ENCODE data around the gene NET1. TPM values are rescaled to one million over a fixed set of nuclear protein-coding genes. Genes with fewer than 3 reads are reported as not detected.

NET1 gene
- polyA plus RNA-seq (2013, experiment 1 of 2) = 41.6 TPM
- polyA plus RNA-seq (2013, experiment 2 of 2) = 45.3 TPM

GRCh38 chr10:5412277-5412941 is at the start of gene NET1:
TSS of gene NET1 (plus strand) at chr10:5412557. CDS start at chr10:5412693, 136 bp downstream.
- Histone ChIP-seq H3K4me1 (ENCODE audit: insufficient read depth, low read length) (peaks cover 36% of the 10 kb centered on the region), H3K27ac (ENCODE audit: low read depth, low read length) (peak within 1 kb of the TSS; percentile 79), H3K27me3 (ENCODE audit: insufficient read depth, low read length) (no peaks in the 10 kb centered on the region), H3K36me3 (ENCODE audit: insufficient read depth, low read length) (no peaks in the 10 kb centered on the region), H3K4me3 (ENCODE audit: low read length) (peak within 1 kb of the TSS; percentile 85), H3K9me3 (ENCODE audit: insufficient read depth, low read depth, low read length) (peaks cover under 1% of the 10 kb centered on the region; the same call in 1 of the 2 replicates), H3K9ac (ENCODE audit: low read depth, low read length) (peak within 1 kb of the TSS; percentile 85)
- under 1% methylated on average over 47 of the region's 48 CpGs for WGBS

DNA sequence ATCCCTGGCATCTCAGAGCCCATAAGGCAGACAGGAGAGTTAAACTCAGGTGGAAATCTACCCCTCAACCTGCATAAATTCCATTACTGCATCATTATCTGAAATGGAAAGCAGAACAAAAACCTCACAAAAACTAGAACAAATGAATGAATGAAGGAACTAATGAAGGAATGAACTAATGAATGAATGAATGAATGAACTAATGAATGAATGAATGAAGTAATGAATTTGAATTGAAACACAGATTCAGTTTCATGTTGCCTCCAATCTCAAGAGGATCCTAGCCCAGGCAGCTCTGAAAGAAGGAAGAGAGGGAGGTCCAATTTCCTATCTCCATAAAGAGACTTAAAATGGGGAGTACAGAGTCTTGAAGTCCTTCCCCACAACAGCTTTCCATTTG is 49.5 kb upstream of the NET1 start:
- no peaks in the 10 kb centered on the region for H3K9me3 ChIP-seq (ENCODE audit: insufficient read depth, low read depth, low read length)

GRCh38 chr10:5364374-5364773 is 48.0 kb upstream of the NET1 start:
- Histone ChIP-seq H3K4me3 (ENCODE audit: low read length) (no peak overlapping the region), H3K36me3 (ENCODE audit: insufficient read depth, low read length) (no peaks in the 10 kb centered on the region), H3K9ac (ENCODE audit: low read depth, low read length) (no peak overlapping the region), H3K27me3 (ENCODE audit: insufficient read depth, low read length) (no peaks in the 10 kb centered on the region), H3K27ac (ENCODE audit: low read depth, low read length) (no peak overlapping the region), H3K4me1 (ENCODE audit: insufficient read depth, low read length) (no peaks in the 10 kb centered on the region), H3K9me3 (ENCODE audit: insufficient read depth, low read depth, low read length) (no peaks in the 10 kb centered on the region)
- 93% methylated on average over 11 of the region's 11 CpGs for WGBS

More for the DNA sequence above, 49.5 kb upstream of the NET1 start:
- Histone ChIP-seq H3K36me3 (ENCODE audit: insufficient read depth, low read length) (no peaks in the 10 kb centered on the region), H3K27ac (ENCODE audit: low read depth, low read length) (no peak overlapping the region), H3K4me1 (ENCODE audit: insufficient read depth, low read length) (no peaks in the 10 kb centered on the region), H3K9ac (ENCODE audit: low read depth, low read length) (no peak overlapping the region), H3K27me3 (ENCODE audit: insufficient read depth, low read length) (no peaks in the 10 kb centered on the region), H3K4me3 (ENCODE audit: low read length) (no peak overlapping the region)

DNA sequence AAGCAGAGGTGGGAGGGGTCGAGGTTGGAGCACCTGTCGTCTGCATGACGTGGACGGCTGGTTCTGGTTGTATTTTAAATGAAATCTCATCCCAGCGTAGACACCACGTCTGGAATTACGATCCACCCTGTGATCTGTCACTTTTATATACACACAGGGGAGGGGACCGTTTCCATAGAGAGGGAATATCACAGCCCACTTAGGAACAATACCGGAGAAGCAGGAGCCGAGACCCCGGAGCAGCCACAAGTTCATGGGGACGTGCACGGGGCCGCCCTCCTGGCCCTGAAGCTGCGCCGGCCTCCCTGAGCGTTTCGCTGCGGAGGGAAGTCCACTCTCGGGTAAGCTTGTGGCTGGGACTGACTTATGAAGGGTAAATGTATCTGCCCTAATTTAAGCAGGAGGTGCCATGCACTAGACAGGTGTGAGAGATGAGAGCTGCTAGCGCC is 47.4 kb upstream of the NET1 start, which contains the start of gene UCN3:
UCN3 (plus strand) TSS at position 77 of the 449 bp plus-strand sequence. CDS start 8,755 bp downstream, outside the sequence.
- Histone ChIP-seq H3K36me3 (ENCODE audit: insufficient read depth, low read length) (no peaks in the 10 kb centered on the region), H3K4me3 (ENCODE audit: low read length) (no peak within 1 kb of the TSS), H3K27ac (ENCODE audit: low read depth, low read length) (no peak within 1 kb of the TSS), H3K4me1 (ENCODE audit: insufficient read depth, low read length) (no peaks in the 10 kb centered on the region), H3K27me3 (ENCODE audit: insufficient read depth, low read length) (no peaks in the 10 kb centered on the region), H3K9ac (ENCODE audit: low read depth, low read length) (no peak within 1 kb of the TSS), H3K9me3 (ENCODE audit: insufficient read depth, low read depth, low read length) (no peaks in the 10 kb centered on the region)
- 91% methylated on average over 21 of the region's 21 CpGs for WGBS

- peaks cover 7% of the 10 kb centered on the region for H3K9me3 ChIP-seq (ENCODE audit: insufficient read depth, low read depth, low read length)
- no peak overlapping the region for H3K27ac ChIP-seq (ENCODE audit: low read depth, low read length)
- H3K4me1 ChIP-seq (ENCODE audit: insufficient read depth, low read length) = no peaks in the 10 kb centered on the region
- no peaks in the 10 kb centered on the region for H3K36me3 ChIP-seq (ENCODE audit: insufficient read depth, low read length)
- H3K9ac ChIP-seq (ENCODE audit: low read depth, low read length) = no peak overlapping the region
- no peak overlapping the region for H3K4me3 ChIP-seq (ENCODE audit: low read length)
- no peaks in the 10 kb centered on the region for H3K27me3 ChIP-seq (ENCODE audit: insufficient read depth, low read length)
- WGBS = 73% methylated on average over 4 of the region's 5 CpGs
Observed at GRCh38 chr10:5365928-5366327, 46.4 kb upstream of the NET1 start.

DNA sequence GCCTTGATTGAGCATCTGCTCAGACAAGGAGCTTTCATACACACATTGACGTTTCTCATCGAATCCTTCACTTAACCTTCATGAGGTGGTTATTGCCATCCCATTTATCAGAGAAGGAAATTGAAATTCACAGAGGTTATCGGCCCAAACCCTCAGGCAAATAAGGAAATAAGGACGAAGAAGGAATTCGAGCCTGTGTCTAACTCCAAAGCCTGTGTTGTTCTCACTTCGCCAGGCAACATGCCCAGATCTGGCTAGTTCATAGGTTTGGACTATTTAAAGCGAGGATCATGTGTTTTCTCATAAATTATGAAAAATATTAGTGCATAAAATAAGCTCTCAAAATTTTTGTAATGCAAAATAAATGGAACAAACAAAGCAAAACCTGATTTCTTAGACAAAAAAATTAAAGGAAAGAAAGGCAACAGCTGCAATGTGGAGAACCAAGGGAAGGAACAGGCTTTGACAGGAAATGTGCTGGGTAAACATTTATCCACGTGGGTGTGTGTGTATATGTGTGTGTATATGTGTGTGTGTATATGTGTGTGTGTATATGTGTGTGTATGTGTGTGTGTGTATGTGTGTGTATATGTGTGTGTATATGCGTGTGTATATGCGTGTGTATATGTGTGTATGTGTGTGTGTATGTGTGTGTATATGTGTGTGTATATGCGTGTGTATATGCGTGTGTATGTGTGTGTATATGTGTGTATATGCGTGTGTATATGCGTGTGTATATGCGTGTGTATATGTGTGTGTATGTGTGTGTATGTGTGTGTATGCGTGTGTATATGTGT is 42.8 kb upstream of the NET1 start:
- Histone ChIP-seq H3K36me3 (ENCODE audit: insufficient read depth, low read length) (no peaks in the 10 kb centered on the region), H3K9ac (ENCODE audit: low read depth, low read length) (no peak overlapping the region), H3K4me3 (ENCODE audit: low read length) (no peak overlapping the region), H3K4me1 (ENCODE audit: insufficient read depth, low read length) (no peaks in the 10 kb centered on the region), H3K9me3 (ENCODE audit: insufficient read depth, low read depth, low read length) (peaks cover 11% of the 10 kb centered on the region), H3K27ac (ENCODE audit: low read depth, low read length) (no peak overlapping the region), H3K27me3 (ENCODE audit: insufficient read depth, low read length) (no peaks in the 10 kb centered on the region)
- WGBS = 90% methylated on average over 15 of the region's 16 CpGs

- Histone ChIP-seq H3K27me3 (ENCODE audit: insufficient read depth, low read length) (no peaks in the 10 kb centered on the region), H3K9ac (ENCODE audit: low read depth, low read length) (no peak overlapping the region), H3K36me3 (ENCODE audit: insufficient read depth, low read length) (no peaks in the 10 kb centered on the region), H3K4me1 (ENCODE audit: insufficient read depth, low read length) (no peaks in the 10 kb centered on the region), H3K4me3 (ENCODE audit: low read length) (no peak overlapping the region), H3K27ac (ENCODE audit: low read depth, low read length) (no peak overlapping the region), H3K9me3 (ENCODE audit: insufficient read depth, low read depth, low read length) (peaks cover 11% of the 10 kb centered on the region)
- WGBS = 88% methylated on average over 28 of the region's 28 CpGs
Observed at GRCh38 chr10:5370493-5371352, 41.6 kb upstream of the NET1 start.

- Histone ChIP-seq H3K27me3 (ENCODE audit: insufficient read depth, low read length) (no peaks in the 10 kb centered on the region), H3K27ac (ENCODE audit: low read depth, low read length) (no peak overlapping the region), H3K4me3 (ENCODE audit: low read length) (no peak overlapping the region), H3K36me3 (ENCODE audit: insufficient read depth, low read length) (no peaks in the 10 kb centered on the region), H3K9me3 (ENCODE audit: insufficient read depth, low read depth, low read length) (peaks cover 11% of the 10 kb centered on the region), H3K9ac (ENCODE audit: low read depth, low read length) (no peak overlapping the region), H3K4me1 (ENCODE audit: insufficient read depth, low read length) (no peaks in the 10 kb centered on the region)
- WGBS = 89% methylated on average over 4 of the region's 4 CpGs
Observed at GRCh38 chr10:5373307-5373706, 39.0 kb upstream of the NET1 start.

GRCh38 chr10:5373891-5374611 is 38.3 kb upstream of the NET1 start:
- H3K4me1 ChIP-seq (ENCODE audit: insufficient read depth, low read length) = no peaks in the 10 kb centered on the region
- H3K9ac ChIP-seq (ENCODE audit: low read depth, low read length) = no peak overlapping the region
- no peak overlapping the region for H3K4me3 ChIP-seq (ENCODE audit: low read length)
- 91% methylated on average over 16 of the region's 22 CpGs for WGBS
- no peaks in the 10 kb centered on the region for H3K27me3 ChIP-seq (ENCODE audit: insufficient read depth, low read length)
- H3K27ac ChIP-seq (ENCODE audit: low read depth, low read length) = no peak overlapping the region
- peaks cover 11% of the 10 kb centered on the region for H3K9me3 ChIP-seq (ENCODE audit: insufficient read depth, low read depth, low read length)
- no peaks in the 10 kb centered on the region for H3K36me3 ChIP-seq (ENCODE audit: insufficient read depth, low read length)

GRCh38 chr10:5376450-5376849 is 35.9 kb upstream of the NET1 start:
- Histone ChIP-seq H3K9ac (ENCODE audit: low read depth, low read length) (no peak overlapping the region), H3K4me1 (ENCODE audit: insufficient read depth, low read length) (no peaks in the 10 kb centered on the region), H3K9me3 (ENCODE audit: insufficient read depth, low read depth, low read length) (no peaks in the 10 kb centered on the region), H3K4me3 (ENCODE audit: low read length) (no peak overlapping the region), H3K27ac (ENCODE audit: low read depth, low read length) (no peak overlapping the region), H3K36me3 (ENCODE audit: insufficient read depth, low read length) (no peaks in the 10 kb centered on the region), H3K27me3 (ENCODE audit: insufficient read depth, low read length) (no peaks in the 10 kb centered on the region)
- WGBS = 74% methylated on average over 4 of the region's 4 CpGs
